HG02642 (cell line): ENCODE data around the gene RHOC.

ENCODE experiments used
- ATAC-seq: cut with Tn5 transposase; IDR thresholded peaks from one replicate; pipeline ENCODE4 v1.9.1; 2021; ENCODE audit warnings: mild to moderate bottlenecking; ENCODE audit not compliant: unreplicated experiment, poor library complexity

Gene RHOC

GRCh38 chr1:112687361-112687760, 19.6 kb downstream of the RHOC start:
- no peak for ATAC-seq

- no peak for ATAC-seq
Measured at GRCh38 chr1:112686835-112687234, 20.1 kb downstream of the RHOC start.

GRCh38 chr1:112686417-112686816, 20.5 kb downstream of the RHOC start:
- ATAC-seq = no peak

- no peak for ATAC-seq
Measured at GRCh38 chr1:112685913-112686312, 21.0 kb downstream of the RHOC start.

GRCh38 chr1:112678605-112679004, 28.3 kb downstream of the RHOC start:
- no peak for ATAC-seq

GRCh38 chr1:112677501-112677900, 29.4 kb downstream of the RHOC start:
- no peak for ATAC-seq

GRCh38 chr1:112676543-112676942, 30.4 kb downstream of the RHOC start:
- no peak for ATAC-seq

- ATAC-seq = no peak
Measured at GRCh38 chr1:112675728-112676381, 31.1 kb downstream of the RHOC start.

- ATAC-seq = peak; percentile 50
Measured at GRCh38 chr1:112674986-112675727, 31.8 kb downstream of the RHOC start.

- ATAC-seq = peak; percentile 71
Measured at GRCh38 chr1:112674440-112674985, 32.4 kb downstream of the RHOC start, which contains the start of gene MOV10. TSS of gene MOV10 (plus strand) at chr1:112674659. CDS start at chr1:112674913, 254 bp downstream.

- ATAC-seq = no peak
Measured at GRCh38 chr1:112673592-112674439, 33.1 kb downstream of the RHOC start.

GRCh38 chr1:112672842-112673241, 34.1 kb downstream of the RHOC start:
- no peak for ATAC-seq

- no peak for ATAC-seq
Measured at GRCh38 chr1:112672009-112672408, 34.9 kb downstream of the RHOC start.

- ATAC-seq = no peak
Measured at GRCh38 chr1:112666946-112667345, 40.0 kb downstream of the RHOC start.

GRCh38 chr1:112665857-112666256, 41.1 kb downstream of the RHOC start:
- ATAC-seq = no peak

- ATAC-seq = no peak
Measured at GRCh38 chr1:112651205-112651604, 55.7 kb downstream of the RHOC start.
